BE2C (cell line): ENCODE measurements around the gene RNF223.
"Not testable (repeated sequence)": the region's sequence is repeated elsewhere in the genome, so short reads cannot be mapped to it uniquely, and the experiment has no call there.

Experiments used
- DNase-seq: peaks from one replicate; pipeline ENCODE4 v3.0.0-alpha.2; 2020
- H3K27me3 ChIP-seq: fragments of 250-450 bp; sonication (Bioruptor Pico); 2 replicates; pipeline ENCODE4 v1.5.1; 2020; ENCODE audit warnings: mild to moderate bottlenecking
- H3K36me3 ChIP-seq: fragments of 250-450 bp; sonication (Bioruptor Pico); 2 replicates; pipeline ENCODE4 v1.5.1; 2020; ENCODE audit warnings: mild to moderate bottlenecking
- H3K4me1 ChIP-seq: fragments of 250-450 bp; sonication (Bioruptor Pico); 2 replicates; pipeline ENCODE4 v1.5.1; 2020
- H3K4me3 ChIP-seq: 2 replicates; pipeline ENCODE4 v1.5.1; 2011; ENCODE audit warnings: low read depth, low read length
- H3K9me3 ChIP-seq: fragments of 250-450 bp; sonication (Bioruptor Pico); 2 replicates; pipeline ENCODE4 v1.5.1; 2020
- CTCF ChIP-seq: IDR thresholded peaks from 2 replicates; pipeline ENCODE4 v1.5.1; 2012; ENCODE audit warnings: mild to moderate bottlenecking, low read depth, low read length

Gene RNF223

GRCh38 chr1:1081311-1082238, 7.5 kb upstream of the RNF223 start:
- no peaks in the 10 kb centered on the region for H3K9me3 ChIP-seq
- H3K4me3 ChIP-seq: no peak overlapping the region
- no peaks in the 10 kb centered on the region for H3K27me3 ChIP-seq
- H3K4me1 ChIP-seq: peaks cover 3% of the 10 kb centered on the region; the same call in 1 of the 2 replicates
- peak; percentile 19 for DNase-seq
- H3K36me3 ChIP-seq: no peaks in the 10 kb centered on the region
- TF ChIP-seq CTCF: no peak

- peaks cover 3% of the 10 kb centered on the region; the same call in 1 of the 2 replicates for H3K4me1 ChIP-seq
- no peaks in the 10 kb centered on the region for H3K36me3 ChIP-seq
- DNase-seq: no peak
- no peaks in the 10 kb centered on the region for H3K27me3 ChIP-seq
- TF ChIP-seq CTCF: no peak
- no peak overlapping the region for H3K4me3 ChIP-seq
- H3K9me3 ChIP-seq: no peaks in the 10 kb centered on the region
Observed at GRCh38 chr1:1080951-1081310, 6.8 kb upstream of the RNF223 start.

GRCh38 chr1:1080122-1080757, 6.1 kb upstream of the RNF223 start:
- TF ChIP-seq CTCF: no peak
- DNase-seq: peak; percentile 90
- Histone ChIP-seq H3K36me3 (no peaks in the 10 kb centered on the region), H3K9me3 (no peaks in the 10 kb centered on the region), H3K27me3 (no peaks in the 10 kb centered on the region), H3K4me3 (peak overlapping the region; percentile 51), H3K4me1 (peaks cover 3% of the 10 kb centered on the region; the same call in 1 of the 2 replicates)

GRCh38 chr1:1079408-1080121, 5.5 kb upstream of the RNF223 start:
- peaks cover 3% of the 10 kb centered on the region; the same call in 1 of the 2 replicates for H3K4me1 ChIP-seq
- no peaks in the 10 kb centered on the region for H3K27me3 ChIP-seq
- H3K9me3 ChIP-seq: no peaks in the 10 kb centered on the region
- no peak for TF ChIP-seq CTCF
- H3K4me3 ChIP-seq: peak overlapping the region; percentile 51
- no peaks in the 10 kb centered on the region for H3K36me3 ChIP-seq
- DNase-seq: peak; percentile 86

- H3K4me1 ChIP-seq, H3K4me3 ChIP-seq, DNase-seq, H3K9me3 ChIP-seq, H3K36me3 ChIP-seq, H3K27me3 ChIP-seq: not testable (repeated sequence)
Observed at GRCh38 chr1:1077396-1077795, 3.3 kb upstream of the RNF223 start.

GRCh38 chr1:1075148-1075935, 1.2 kb upstream of the RNF223 start:
- Histone ChIP-seq H3K36me3 (no peaks in the 10 kb centered on the region), H3K4me3 (no peak overlapping the region), H3K27me3 (no peaks in the 10 kb centered on the region), H3K9me3 (no peaks in the 10 kb centered on the region), H3K4me1 (no peaks in the 10 kb centered on the region)
- DNase-seq: peak; percentile 16
- TF ChIP-seq CTCF: no peak
